GM12878 (cell line): ENCODE results near the gene ERC1. TPM values are rescaled to one million over a fixed set of nuclear protein-coding genes. Genes with fewer than 3 reads are reported as not detected.

Experiments
- ATAC-seq: fragments of 200-7000 bp; cut with Tn5 transposase; 3 replicates; pipeline ENCODE4 v1.9.1; 2020; ENCODE audit warnings: mild to moderate bottlenecking, moderate library complexity
- BruUV-seq: library from RNA; stranded (reverse); fragments of 400-500 nt; replicated peaks from 2 replicates; lab custom pipeline; 2021; lab: Mats Ljungman, UMichigan
- CTCF ChIA-PET: fragments of 300-600 bp; sonication (Branson Sonifier 250); formaldehyde crosslinking; extraction: SDS; loops from one replicate; lab custom pipeline; 2021; ENCODE audit warnings: inconsistent platforms; lab: Yijun Ruan, JAX
- POLR2A ChIA-PET: fragments of 350-600 bp; formaldehyde crosslinking; extraction: SDS; loops from one replicate; lab custom pipeline; 2021; ENCODE audit warnings: inconsistent platforms; lab: Charles Lee
- RAD21 ChIA-PET: fragments of 300-600 bp; sonication (Branson Sonifier 250); formaldehyde crosslinking; loops from one replicate; lab custom pipeline; 2023; ENCODE audit warnings: antibody characterized with exemption; ENCODE audit not compliant: unreplicated experiment; lab: Charles Lee
- SMC1A ChIA-PET: fragments of 300-600 bp; sonication (Branson Sonifier 250); formaldehyde crosslinking; loops from one replicate; lab custom pipeline; 2023; ENCODE audit not compliant: unreplicated experiment, uncharacterized antibody; lab: Charles Lee
- DNase-seq: peaks from one replicate; pipeline ENCODE4 v3.0.0-alpha.2; 2011; ENCODE audit warnings: low read depth, low spot score
- FAIRE-seq: peaks from 3 replicates; lab custom pipeline; 2011; peaks lifted over from hg19 to GRCh38; lab: Jason Lieb, UNC
- H2AFZ ChIP-seq: 2 replicates; pipeline ENCODE4 v1.6.0; 2011; ENCODE audit warnings: low read depth, low read length, control low read depth; ENCODE audit not compliant: control insufficient read depth
- H3K27ac ChIP-seq: 2 replicates; pipeline ENCODE4 v1.5.1; 2011; ENCODE audit warnings: control low read depth; ENCODE audit not compliant: control insufficient read depth, insufficient read depth
- H3K27me3 ChIP-seq, 2 experiments: replicated peaks in 1 of 2; 2 replicates each; pipeline versions ENCODE4 v1.6.0 to v1.6.1; 2011; ENCODE audit warnings: low read length in 1 of 2; ENCODE audit not compliant: control insufficient read depth in 2 of 2, insufficient read depth in 2 of 2
- H3K36me3 ChIP-seq, 2 experiments: 2 replicates each; pipeline ENCODE4 v1.5.1; 2011; ENCODE audit warnings: low read length in 1 of 2; ENCODE audit not compliant: control insufficient read depth in 2 of 2, insufficient read depth in 2 of 2
- H3K4me1 ChIP-seq: 2 replicates; pipeline ENCODE4 v1.6.1; 2011; ENCODE audit warnings: mild to moderate bottlenecking, low read length, moderate library complexity, mixed read lengths; ENCODE audit not compliant: control insufficient read depth, insufficient read depth
- H3K4me2 ChIP-seq: 2 replicates; pipeline ENCODE4 v1.6.0; 2011; ENCODE audit warnings: control low read depth; ENCODE audit not compliant: control insufficient read depth, insufficient read depth
- H3K4me3 ChIP-seq: fragments of 200-600 bp; sonication (generic); 2 replicates; pipeline ENCODE4 v1.5.1; 2016
- H3K79me2 ChIP-seq: 2 replicates; pipeline ENCODE4 v1.6.0; 2011; ENCODE audit warnings: low read length; ENCODE audit not compliant: control insufficient read depth, insufficient read depth
- H3K9ac ChIP-seq: 2 replicates; pipeline ENCODE4 v1.8.0; 2011; ENCODE audit warnings: low read length, control low read depth, mixed read lengths; ENCODE audit not compliant: control insufficient read depth, insufficient read depth
- H3K9me3 ChIP-seq: replicated peaks from 3 replicates; pipeline ENCODE4 v1.5.1; 2011; ENCODE audit warnings: mild to moderate bottlenecking, low read length; ENCODE audit not compliant: control insufficient read depth, insufficient read depth
- H4K20me1 ChIP-seq: 2 replicates; pipeline ENCODE4 v1.6.0; 2011; ENCODE audit not compliant: control insufficient read depth, insufficient read depth
- CBX5 ChIP-seq: sonication (generic); IDR thresholded peaks from 2 replicates; pipeline ENCODE4 v1.6.1; 2016; ENCODE audit warnings: low read depth, moderate library complexity, mild to moderate bottlenecking, inconsistent platforms
- DPF2 ChIP-seq: fragments of 450-650 bp; IDR thresholded peaks from 2 replicates; pipeline ENCODE4 v1.6.1; 2017; ENCODE audit warnings: mild to moderate bottlenecking
- EGR1 ChIP-seq, 2 experiments: IDR thresholded peaks; 1 replicate in 1 of 2; 2 replicates in 1 of 2; pipeline ENCODE4 v1.6.1; 2011 to 2012; ENCODE audit warnings: low read depth in 2 of 2, low read length in 2 of 2, borderline replicate concordance in 1 of 2, mild to moderate bottlenecking in 1 of 2, moderate library complexity in 1 of 2
- GABPA ChIP-seq: IDR thresholded peaks from 2 replicates; pipeline ENCODE4 v1.6.1; 2014; ENCODE audit warnings: antibody characterized with exemption, low read depth, mild to moderate bottlenecking, inconsistent platforms
- KAT2A ChIP-seq: conservative IDR thresholded peaks from 2 replicates; pipeline ENCODE4 v1.6.1; 2011; ENCODE audit warnings: low read depth, low read length; ENCODE audit not compliant: control insufficient read depth
- NFYB ChIP-seq: IDR thresholded peaks from 2 replicates; pipeline ENCODE4 v1.6.1; 2011; ENCODE audit warnings: low read depth, mild to moderate bottlenecking, low read length, improper control_type of control experiment, moderate library complexity; ENCODE audit not compliant: insufficient read depth
- NR2C1 ChIP-seq: fragments of 450-650 bp; IDR thresholded peaks from 2 replicates; pipeline ENCODE4 v1.6.1; 2017; ENCODE audit warnings: antibody characterized with exemption, mild to moderate bottlenecking, moderate library complexity
- NR2F1 ChIP-seq: fragments of 450-650 bp; conservative IDR thresholded peaks from 2 replicates; pipeline ENCODE4 v1.6.1; 2017; ENCODE audit warnings: mild to moderate bottlenecking
- PAX8 ChIP-seq: fragments of 450-650 bp; IDR thresholded peaks from 2 replicates; pipeline ENCODE4 v1.6.1; 2017; ENCODE audit warnings: mild to moderate bottlenecking, moderate library complexity
- POU2F2 ChIP-seq: IDR thresholded peaks from 3 replicates; pipeline ENCODE4 v1.6.1; 2011; ENCODE audit warnings: low read depth, mild to moderate bottlenecking, low read length, borderline replicate concordance
- SIX5 ChIP-seq: IDR thresholded peaks from 2 replicates; pipeline ENCODE4 v1.6.1; 2011; ENCODE audit warnings: mild to moderate bottlenecking, low read depth, low read length, moderate library complexity; ENCODE audit not compliant: severe bottlenecking
- SMAD1 ChIP-seq: fragments of 450-650 bp; IDR thresholded peaks from 2 replicates; pipeline ENCODE4 v1.6.1; 2018; ENCODE audit warnings: mild to moderate bottlenecking, low read depth; ENCODE audit not compliant: partially characterized antibody
- SPI1 ChIP-seq: IDR thresholded peaks from 2 replicates; pipeline ENCODE4 v1.6.1; 2011; ENCODE audit warnings: low read depth, mild to moderate bottlenecking, low read length, moderate library complexity, borderline replicate concordance; ENCODE audit not compliant: insufficient read depth
- SRF ChIP-seq, 2 experiments: IDR thresholded peaks; 2 replicates each; pipeline ENCODE4 v1.6.1; 2011; ENCODE audit warnings: low read depth in 2 of 2, low read length in 2 of 2, mild to moderate bottlenecking in 1 of 2, moderate library complexity in 1 of 2
- ZSCAN29 ChIP-seq: fragments of 450-650 bp; IDR thresholded peaks from 2 replicates; pipeline ENCODE4 v1.6.1; 2017; ENCODE audit warnings: mild to moderate bottlenecking, moderate library complexity
- WGBS: methylation state at CpG from one replicate; pipeline ENCODE4 v1.1.6; 2016; ENCODE audit warnings: low lambda C conversion rate; ENCODE audit not compliant: insufficient replicate concordance, insufficient coverage; ENCODE audit errors: missing lambda C conversion rate; 5-methylcytosine and 5-hydroxymethylcytosine counted together
- in situ Hi-C: fragments of 300-500 bp; cut with MboI; formaldehyde crosslinking; loops from 9 replicates; pipeline ENCODE4 v1.14.3; 2018; ENCODE audit warnings: mixed read lengths
- intact Hi-C: fragments of 100-400 bp; cut with micrococcal nuclease; formaldehyde crosslinking; loops from one replicate; pipeline ENCODE4 v1.14.2; 2022; ENCODE audit not compliant: unreplicated experiment
- polyA plus RNA-seq, 11 experiments: library from polyadenylated mRNA; depleted of rRNA in 4 of 11; unstranded in 6 of 11; stranded (reverse) in 5 of 11; fragments of >200 nt; fragmentation: Nextera tagmentation in 4 of 11; fragmentation: Illumina TruSeq in 1 of 11; extraction: Ambion mirVana in 4 of 11; extraction: Trizol in 1 of 11; gene quantifications; 1 replicate in 1 of 11; 2 replicates in 10 of 11; pipeline versions ENCODE4 v1.2.1 to v1.2.3, GENCODE V29; 2011 to 2016; ENCODE audit warnings: inconsistent platforms in 2 of 11, missing spikeins in 2 of 11, low read depth in 1 of 11
- total RNA-seq, 4 experiments: library from RNA; depleted of rRNA in 3 of 4; stranded (reverse); fragments of >200 nt in 3 of 4; fragmentation: Illumina TruSeq in 1 of 4; extraction: Trizol in 1 of 4; gene quantifications; 2 replicates each; pipeline versions ENCODE4 v1.2.1 to v1.2.3, GENCODE V29; 2013 to 2021

Gene ERC1
- total and polyA plus RNA-seq, 10 of the 15 experiments (the other 5 are each of a cell fraction or from before 2014, with no cell fraction given) = 0.75 to 8.0 (median 5.0) TPM

DNA sequence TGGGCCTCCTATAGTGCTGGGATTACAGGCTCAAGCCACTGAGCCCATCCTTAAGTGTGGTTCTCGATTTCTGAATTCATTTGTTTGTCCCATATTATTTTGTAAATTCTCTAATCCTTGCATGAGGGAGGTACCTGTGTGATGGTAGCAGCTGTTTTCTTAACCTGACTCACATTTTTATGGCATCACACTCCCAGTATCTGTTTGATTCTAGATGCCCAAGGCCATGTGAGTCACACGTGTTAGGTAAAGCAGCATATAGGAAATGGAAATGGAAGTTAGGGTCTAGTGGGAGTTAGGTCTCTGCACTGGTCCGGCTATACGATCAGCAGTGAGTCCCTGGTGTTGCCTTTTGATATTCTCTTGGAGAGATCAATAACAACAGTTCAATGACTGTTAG lies 198.1 kb downstream of the ERC1 start:
- H3K9ac ChIP-seq = no peak overlapping the region
- no peaks in the 10 kb centered on the region for H3K9me3 ChIP-seq
- SMC1A ChIA-PET = interaction anchor here (2.1 to 2.3 kb wide), 2 partner anchors 11 to 71 kb away, joined by 5 to 11 read pairs; no protein-coding TSS in a partner anchor
- no peak overlapping the region for H3K27ac ChIP-seq
- POLR2A ChIA-PET = no interaction called here
- DNase-seq = no peak
- H2AFZ ChIP-seq = no peak overlapping the region
- H3K36me3 ChIP-seq = no peaks in the 10 kb centered on the region
- FAIRE-seq = no peak
- no peaks in the 10 kb centered on the region for H4K20me1 ChIP-seq
- TF ChIP-seq KAT2A (no peak), NR2C1 (no peak), NR2F1 (no peak), SRF (IDR thresholded peaks at IDR 0.05; ENCODE audit: low read depth in 2 of 2, low read length in 2 of 2) (no peak), SIX5 (no peak), SMAD1 (no peak), GABPA (no peak), DPF2 (no peak), SPI1 (no peak), EGR1 (IDR thresholded peaks at IDR 0.05; ENCODE audit: borderline replicate concordance in 1 of 2, low read depth in 2 of 2, low read length in 2 of 2) (no peak), PAX8 (no peak), CBX5 (no peak), POU2F2 (no peak), NFYB (no peak), ZSCAN29 (no peak)
- TF ChIP-seq, all 136 proteins: peak for 0
- H3K4me1 ChIP-seq = peaks cover 9% of the 10 kb centered on the region
- RAD21 ChIA-PET = no interaction called here
- intact Hi-C loops = no loop called here
- H3K4me3 ChIP-seq = no peak overlapping the region
- H3K79me2 ChIP-seq = no peaks in the 10 kb centered on the region
- H3K27me3 ChIP-seq = no peaks in the 10 kb centered on the region
- in situ Hi-C loops = no loop called here
- no peak overlapping the region for H3K4me2 ChIP-seq
- ATAC-seq = no peak
- no TSS peak for BruUV-seq
- 56% methylated on average over 4 of the region's 4 CpGs for WGBS
- CTCF ChIA-PET = no interaction called here
